Neural progenitor cell (in vitro differentiated cells): ENCODE measurements around the gene CCDC6.

Source experiments
- CTCF ChIP-seq: fragments of 200-600 bp; sonication (generic); IDR thresholded peaks from 2 replicates; pipeline ENCODE4 v1.5.1; 2017; ENCODE audit warnings: antibody characterized with exemption, mild to moderate bottlenecking
- EZH2 ChIP-seq: fragments of 200-600 bp; sonication (generic); IDR thresholded peaks from 2 replicates; pipeline ENCODE4 v1.6.1; 2017; ENCODE audit warnings: antibody characterized with exemption, mild to moderate bottlenecking, moderate library complexity
- EZH2phosphoT487 ChIP-seq: fragments of 200-600 bp; sonication (generic); IDR thresholded peaks from 2 replicates; pipeline ENCODE4 v1.6.1; 2017; ENCODE audit warnings: antibody characterized with exemption

GRCh38 chr10:59781511-59781910 lies 124.8 kb downstream of the CCDC6 start:
- TF ChIP-seq CTCF = no peak
- no peak for TF ChIP-seq EZH2
- no peak for TF ChIP-seq EZH2phosphoT487
